Fibroblast of lung (primary cell): ENCODE measurements around the gene JAKMIP1. TPM values are rescaled to one million over a fixed set of nuclear protein-coding genes. Genes with fewer than 3 reads are reported as not detected.
A peak's percentile ranks its signal among the peaks of the same experiment; 100 is the strongest.

Experiments used
- DNase-seq, 2 donors: peaks; one replicate each; pipeline versions ENCODE4 v3.0.0 to v3.0.0-alpha.2; 2010; ENCODE audit warnings: low read depth in 2 of 2
- H2AFZ ChIP-seq: 2 replicates; pipeline ENCODE4 v1.5.1; 2012; ENCODE audit warnings: low read length, control low read depth, inconsistent platforms
- H3K27ac ChIP-seq: 2 replicates; pipeline ENCODE4 v1.5.1; 2011; ENCODE audit warnings: low read length, control low read depth; ENCODE audit not compliant: insufficient read depth
- H3K27me3 ChIP-seq: 2 replicates; pipeline ENCODE4 v1.5.1; 2011; ENCODE audit warnings: mild to moderate bottlenecking, low read length; ENCODE audit not compliant: control insufficient read depth, insufficient read depth
- H3K36me3 ChIP-seq: 2 replicates; pipeline ENCODE4 v1.5.1; 2011; ENCODE audit warnings: low read length; ENCODE audit not compliant: control insufficient read depth, insufficient read depth
- H3K4me1 ChIP-seq: 2 replicates; pipeline ENCODE4 v1.5.1; 2011; ENCODE audit warnings: low read length; ENCODE audit not compliant: control insufficient read depth, insufficient read depth; ENCODE audit errors: extremely low read depth
- H3K4me2 ChIP-seq: 2 replicates; pipeline ENCODE4 v1.5.1; 2011; ENCODE audit warnings: low read length, control low read depth; ENCODE audit not compliant: insufficient read depth; ENCODE audit errors: extremely low read depth
- H3K4me3 ChIP-seq, 4 experiments: fragments of 200-600 bp in 1 of 4; sonication (generic) in 1 of 4; replicated peaks in 1 of 4; 2 replicates each; pipeline ENCODE4 v1.5.1; 2011 to 2016; ENCODE audit warnings: low read length in 4 of 4, low read depth in 3 of 4, mild to moderate bottlenecking in 3 of 4, control low read depth in 2 of 4, inconsistent platforms in 1 of 4, mixed read lengths in 1 of 4; ENCODE audit not compliant: insufficient read depth in 1 of 4; ENCODE audit errors: control extremely low read depth in 1 of 4
- H3K79me2 ChIP-seq: 2 replicates; pipeline ENCODE4 v1.5.1; 2012; ENCODE audit warnings: mild to moderate bottlenecking, low read length, inconsistent platforms; ENCODE audit not compliant: control insufficient read depth, insufficient read depth
- H3K9ac ChIP-seq: 2 replicates; pipeline ENCODE4 v1.5.1; 2011; ENCODE audit warnings: mild to moderate bottlenecking, low read length, control low read depth; ENCODE audit not compliant: insufficient read depth
- H3K9me3 ChIP-seq: 2 replicates; pipeline ENCODE4 v1.5.1; 2012; ENCODE audit warnings: low read depth, low read length; ENCODE audit not compliant: control insufficient read depth, insufficient read depth
- H4K20me1 ChIP-seq: 2 replicates; pipeline ENCODE4 v1.5.1; 2011; ENCODE audit warnings: low read length; ENCODE audit not compliant: control insufficient read depth, insufficient read depth; ENCODE audit errors: extremely low read depth
- CTCF ChIP-seq, 2 donors: IDR thresholded peaks in 1 of 2; conservative IDR thresholded peaks in 1 of 2; 1 replicate in 1 of 2; 2 replicates in 1 of 2; pipeline ENCODE4 v1.5.1; 2011 to 2012; ENCODE audit warnings: low read length in 2 of 2, control low read depth in 1 of 2, inconsistent platforms in 1 of 2, low read depth in 1 of 2, mild to moderate bottlenecking in 1 of 2
- EZH2 ChIP-seq: IDR thresholded peaks from 2 replicates; pipeline ENCODE4 v1.5.1; 2012; ENCODE audit warnings: low read length, control low read depth, mild to moderate bottlenecking; ENCODE audit errors: missing control alignments
- polyA plus RNA-seq, 2 donors: library from polyadenylated mRNA; depleted of rRNA in 1 of 2; stranded (reverse) in 1 of 2; unstranded in 1 of 2; fragments of >200 nt; gene quantifications; 2 replicates each; pipeline ENCODE4 v1.2.1, GENCODE V29; 2011 to 2012; ENCODE audit warnings: missing spikeins in 1 of 2
- total RNA-seq: library from RNA; depleted of rRNA; stranded (reverse); fragments of >200 nt; gene quantifications from 2 replicates; pipeline ENCODE4 v1.2.1, GENCODE V29; 2014

Gene JAKMIP1
- total and polyA plus RNA-seq, 2 donors (not counting 1 experiment from before 2014, with no cell fraction given): not detected

GRCh38 chr4:6020613-6021012, 179.7 kb downstream of the JAKMIP1 start:
- Histone ChIP-seq H3K9me3 (no peaks in the 10 kb centered on the region), H3K79me2 (no peaks in the 10 kb centered on the region), H3K4me2 (no peak overlapping the region), H3K4me3 (no peak overlapping the region), H3K36me3 (no peaks in the 10 kb centered on the region), H2AFZ (no peak overlapping the region), H3K27ac (no peak overlapping the region), H3K4me1 (no peaks in the 10 kb centered on the region), H3K27me3 (no peaks in the 10 kb centered on the region), H4K20me1 (no peaks in the 10 kb centered on the region), H3K9ac (no peak overlapping the region)
- TF ChIP-seq EZH2 (no peak), CTCF (conservative IDR thresholded peaks at IDR 0.05 in 1 of 2, IDR thresholded peaks at IDR 0.05 in 1 of 2; ENCODE audit: low read depth in 1 of 2, low read length in 2 of 2) (no peak)
- DNase-seq: no peak

- Histone ChIP-seq H3K4me2 (no peak overlapping the region), H3K27me3 (no peaks in the 10 kb centered on the region), H2AFZ (no peak overlapping the region), H3K36me3 (no peaks in the 10 kb centered on the region), H3K9ac (no peak overlapping the region), H4K20me1 (no peaks in the 10 kb centered on the region), H3K9me3 (no peaks in the 10 kb centered on the region), H3K4me3 (no peak overlapping the region), H3K79me2 (no peaks in the 10 kb centered on the region), H3K27ac (no peak overlapping the region), H3K4me1 (no peaks in the 10 kb centered on the region)
- TF ChIP-seq CTCF (conservative IDR thresholded peaks at IDR 0.05 in 1 of 2, IDR thresholded peaks at IDR 0.05 in 1 of 2; ENCODE audit: low read depth in 1 of 2, low read length in 2 of 2): peak; percentile 43 to 73
- no peak for TF ChIP-seq EZH2
- DNase-seq: peak; percentile 29 to 45
These were observed 180.8 kb downstream of the JAKMIP1 start for GRCh38 chr4:6019316-6020263.

- H3K4me3 ChIP-seq: no peak within 1 kb of the TSS
- H3K27me3 ChIP-seq: no peaks in the 10 kb centered on the region
- no peak for TF ChIP-seq CTCF (conservative IDR thresholded peaks at IDR 0.05 in 1 of 2, IDR thresholded peaks at IDR 0.05 in 1 of 2; ENCODE audit: low read depth in 1 of 2, low read length in 2 of 2)
- TF ChIP-seq EZH2: no peak
- no peak within 1 kb of the TSS for H2AFZ ChIP-seq
- H3K79me2 ChIP-seq: no peaks in the 10 kb centered on the region
- H3K9me3 ChIP-seq: no peaks in the 10 kb centered on the region
- DNase-seq: no peak
- H3K4me1 ChIP-seq: no peaks in the 10 kb centered on the region
- H3K36me3 ChIP-seq: no peaks in the 10 kb centered on the region
- no peak within 1 kb of the TSS for H3K4me2 ChIP-seq
- no peaks in the 10 kb centered on the region for H4K20me1 ChIP-seq
- H3K27ac ChIP-seq: no peak within 1 kb of the TSS
- H3K9ac ChIP-seq: no peak within 1 kb of the TSS
These were observed 182.0 kb downstream of the JAKMIP1 start, which contains the start of gene C4orf50 for GRCh38 chr4:6018331-6018730. TSS of gene C4orf50 (minus strand) at chr4:6018431.
